GM19438 (cell line): ENCODE data around the gene BCKDHB.
"Not testable (repeated sequence)": the region's sequence is repeated elsewhere in the genome, so short reads cannot be mapped to it uniquely, and the experiment has no call there.

Source experiments
- ATAC-seq: cut with Tn5 transposase; IDR thresholded peaks from one replicate; pipeline ENCODE4 v1.9.1; 2021; ENCODE audit warnings: low read depth; ENCODE audit not compliant: unreplicated experiment

The BCKDHB gene

GRCh38 chr6:80106418-80107235 lies at the start of gene BCKDHB:
BCKDHB (plus strand) TSS chr6:80106671; CDS start chr6:80106694, 23 bp downstream.
- peak; percentile 99 for ATAC-seq

GRCh38 chr6:80060774-80061173 lies 45.7 kb upstream of the BCKDHB start:
- ATAC-seq, result no peak

GRCh38 chr6:80068146-80068545 lies 38.3 kb upstream of the BCKDHB start:
- not testable (repeated sequence) for ATAC-seq

- not testable (repeated sequence) for ATAC-seq
These were observed 36.0 kb upstream of the BCKDHB start for GRCh38 chr6:80070431-80070830.

GRCh38 chr6:80077067-80077466 lies 29.4 kb upstream of the BCKDHB start:
- no peak for ATAC-seq

GRCh38 chr6:80088637-80089036 lies 17.8 kb upstream of the BCKDHB start:
- no peak for ATAC-seq

GRCh38 chr6:80091506-80091905 lies 15.0 kb upstream of the BCKDHB start:
- ATAC-seq, result no peak

GRCh38 chr6:80094017-80094416 lies 12.5 kb upstream of the BCKDHB start:
- ATAC-seq, result no peak

- no peak for ATAC-seq
These were observed 10.9 kb upstream of the BCKDHB start for GRCh38 chr6:80095600-80095999.

GRCh38 chr6:80098392-80098791 lies 8.1 kb upstream of the BCKDHB start:
- no peak for ATAC-seq

- no peak for ATAC-seq
These were observed 2.0 kb upstream of the BCKDHB start for GRCh38 chr6:80104520-80104919.

GRCh38 chr6:80105972-80106417 lies 476 bp upstream of the BCKDHB start:
- ATAC-seq, result peak; percentile 5

- ATAC-seq, result not testable (repeated sequence)
These were observed 16.1 kb downstream of the BCKDHB start for GRCh38 chr6:80122576-80122975.

GRCh38 chr6:80126657-80127345 lies 20.3 kb downstream of the BCKDHB start:
- no peak for ATAC-seq

- no peak for ATAC-seq
These were observed 23.0 kb downstream of the BCKDHB start for GRCh38 chr6:80129485-80129884.

GRCh38 chr6:80133020-80133419 lies 26.5 kb downstream of the BCKDHB start:
- no peak for ATAC-seq

GRCh38 chr6:80134065-80134464 lies 27.6 kb downstream of the BCKDHB start:
- ATAC-seq, result no peak

GRCh38 chr6:80142586-80142985 lies 36.1 kb downstream of the BCKDHB start:
- no peak for ATAC-seq

- ATAC-seq, result no peak
These were observed 37.0 kb downstream of the BCKDHB start for GRCh38 chr6:80143419-80143937.

GRCh38 chr6:80144753-80145315 lies 38.4 kb downstream of the BCKDHB start:
- ATAC-seq, result no peak

- ATAC-seq, result no peak
These were observed 39.0 kb downstream of the BCKDHB start for GRCh38 chr6:80145509-80145908.
